H54 (cell line): Measurements from ENCODE around the gene RASSF10.
A peak's percentile ranks its signal among the peaks of the same experiment; 100 is the strongest.

Source experiments
- DNase-seq: peaks from one replicate; pipeline ENCODE4 v3.0.0; 2011; ENCODE audit warnings: low spot score, mixed read lengths; ENCODE audit not compliant: insufficient read length
- FAIRE-seq: peaks from 3 replicates; lab custom pipeline; 2011; peaks lifted over from hg19 to GRCh38; lab: Jason Lieb, UNC
- POLR2A ChIP-seq: IDR thresholded peaks from 2 replicates; pipeline ENCODE4 v1.6.1; 2011; ENCODE audit warnings: low read depth, mild to moderate bottlenecking, low read length

Gene RASSF10

DNA sequence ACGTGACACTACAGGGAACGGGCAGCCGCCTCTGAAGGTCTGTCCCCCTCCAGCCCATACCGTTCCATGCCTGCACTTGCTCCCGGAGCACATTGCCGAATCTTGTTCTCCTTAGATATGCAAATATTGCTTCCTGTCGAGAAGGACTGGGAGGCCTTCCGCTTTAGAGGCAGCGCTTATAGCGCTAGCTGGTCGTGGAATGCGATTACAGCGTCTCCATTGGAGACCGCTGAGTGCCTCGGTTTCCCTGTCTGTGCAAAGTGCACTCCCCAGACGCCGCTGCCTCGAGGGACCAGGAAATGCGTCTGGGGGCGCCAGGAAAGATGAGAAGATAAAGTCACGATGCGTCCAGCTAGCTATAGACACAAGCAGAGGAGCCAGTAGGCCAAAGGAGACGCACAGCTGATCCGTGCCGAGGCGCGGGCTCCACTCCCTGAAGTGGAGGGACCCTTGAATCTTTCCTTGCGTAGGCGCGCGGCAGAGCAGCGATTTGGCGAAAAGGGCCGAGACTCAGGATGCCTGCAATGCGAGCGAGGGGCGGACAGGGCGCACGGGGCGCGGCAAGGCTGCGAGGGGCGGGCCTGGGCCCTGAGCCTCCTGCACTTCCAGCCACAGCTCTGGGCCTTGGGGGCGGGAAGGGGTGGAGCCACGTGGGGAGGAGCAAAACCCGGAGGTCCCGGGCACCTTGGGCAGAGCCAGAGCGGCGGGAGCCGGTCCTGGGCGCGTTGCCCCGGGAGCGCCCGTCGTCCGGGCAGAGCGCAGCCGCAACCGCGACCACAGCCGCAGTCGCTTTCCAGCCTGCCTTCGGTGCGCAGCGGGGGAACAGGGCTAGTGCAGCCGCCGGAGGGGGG is at the start of gene RASSF10:
Gene RASSF10 (plus strand): TSS at position 692 of the 851 bp plus-strand sequence. CDS start 261 bp downstream, outside the sequence.
- no peak for DNase-seq
- no peak for FAIRE-seq
- no peak for TF ChIP-seq POLR2A

DNA sequence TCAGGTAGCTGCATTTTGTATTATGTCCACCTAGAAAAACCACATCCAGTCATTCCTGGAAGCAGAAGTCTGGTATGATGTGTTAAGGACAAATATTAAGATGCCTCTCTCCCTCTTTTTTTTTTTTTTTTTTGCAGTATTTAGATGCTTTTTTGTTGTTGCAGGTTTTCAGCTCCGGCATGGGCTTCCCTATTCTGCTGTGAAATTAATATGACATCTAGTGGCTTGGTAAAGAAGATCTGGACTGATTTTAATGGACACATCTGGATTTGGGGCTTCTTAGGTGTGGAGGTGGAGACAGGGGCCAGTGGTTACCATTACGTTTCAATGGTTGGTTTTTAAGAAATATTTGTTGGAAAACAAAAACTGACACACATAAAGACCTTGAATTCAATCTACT is 47.5 kb upstream of the RASSF10 start:
- no peak for FAIRE-seq
- TF ChIP-seq POLR2A, result no peak
- DNase-seq, result no peak

DNA sequence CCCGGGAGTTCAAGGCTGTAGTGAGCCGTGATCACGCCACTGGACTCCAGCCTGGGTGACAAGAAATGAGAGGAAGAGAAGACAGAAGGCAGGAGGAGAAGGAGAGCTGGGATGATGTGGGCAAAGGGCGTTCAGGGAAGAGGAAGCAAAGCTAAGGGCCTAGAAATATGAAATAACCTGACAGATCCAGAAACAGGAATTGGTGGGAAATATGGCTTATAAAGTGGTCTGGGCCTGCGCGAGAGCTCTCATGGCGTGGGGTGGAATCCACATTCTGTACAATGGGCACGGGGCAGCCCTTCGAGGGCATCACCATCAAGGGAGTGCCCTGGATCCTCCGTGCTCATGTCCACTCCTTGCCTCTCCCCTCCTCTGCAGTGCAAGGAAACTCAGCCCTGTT is 46.8 kb upstream of the RASSF10 start:
- DNase-seq (no peak), FAIRE-seq (no peak)
- no peak for TF ChIP-seq POLR2A

DNA sequence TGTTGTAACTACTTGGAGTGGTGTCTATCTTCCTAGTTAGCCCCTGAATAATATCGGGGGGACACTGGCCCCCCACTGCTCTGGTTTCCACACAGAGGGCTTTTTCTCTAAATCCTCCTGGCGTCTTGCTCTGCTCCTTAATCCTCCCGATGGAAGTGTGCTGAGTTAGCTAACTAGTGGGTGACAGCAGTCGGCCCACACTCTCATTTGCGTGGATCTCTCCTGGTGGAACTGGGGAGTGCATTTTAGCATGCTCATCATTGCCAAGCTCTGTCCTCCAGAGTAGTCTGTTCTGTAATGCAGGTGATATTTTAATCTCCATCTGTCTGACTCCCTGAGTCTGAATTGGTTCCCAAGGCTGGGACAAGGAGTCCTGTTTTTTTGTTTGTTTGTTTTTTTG is 46.1 kb upstream of the RASSF10 start:
- TF ChIP-seq POLR2A, result no peak
- DNase-seq (no peak), FAIRE-seq (no peak)

DNA sequence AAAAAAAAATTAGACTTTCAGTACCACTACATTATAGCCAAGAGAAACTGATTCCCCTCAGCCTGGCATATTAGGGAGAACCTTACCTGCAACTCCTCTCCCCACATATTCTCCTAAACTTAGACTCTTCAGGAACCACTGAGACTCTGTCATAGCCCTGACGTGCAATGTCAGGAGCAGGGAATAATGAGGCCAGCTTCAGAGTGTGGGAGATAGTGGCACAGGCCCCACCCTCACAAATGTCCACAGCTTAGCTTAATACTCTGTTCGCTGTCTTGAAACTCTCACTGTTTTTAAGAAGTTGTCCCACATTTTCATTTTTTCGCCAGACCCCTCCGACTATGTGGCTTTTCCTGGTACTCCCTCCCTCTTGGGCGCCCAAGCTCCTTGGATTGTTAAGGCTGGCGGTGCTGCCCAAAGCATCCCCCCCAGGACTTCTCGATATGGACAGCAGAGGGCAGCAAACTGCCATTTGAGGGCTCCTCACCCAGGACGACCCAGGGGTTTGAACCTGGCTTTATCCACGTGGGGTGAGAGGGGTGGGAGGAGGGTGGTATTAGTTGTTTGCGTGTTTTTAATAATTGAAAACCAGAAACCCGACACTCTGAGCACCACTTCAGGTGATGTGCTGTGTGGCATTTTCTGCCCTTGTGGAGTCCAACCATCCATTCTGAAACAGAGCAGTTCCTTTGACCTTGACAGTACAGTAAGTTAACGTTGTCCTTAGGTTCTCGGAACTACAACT is 45.2 kb upstream of the RASSF10 start:
- DNase-seq (peak; percentile 79), FAIRE-seq (no peak)
- TF ChIP-seq POLR2A, result no peak

DNA sequence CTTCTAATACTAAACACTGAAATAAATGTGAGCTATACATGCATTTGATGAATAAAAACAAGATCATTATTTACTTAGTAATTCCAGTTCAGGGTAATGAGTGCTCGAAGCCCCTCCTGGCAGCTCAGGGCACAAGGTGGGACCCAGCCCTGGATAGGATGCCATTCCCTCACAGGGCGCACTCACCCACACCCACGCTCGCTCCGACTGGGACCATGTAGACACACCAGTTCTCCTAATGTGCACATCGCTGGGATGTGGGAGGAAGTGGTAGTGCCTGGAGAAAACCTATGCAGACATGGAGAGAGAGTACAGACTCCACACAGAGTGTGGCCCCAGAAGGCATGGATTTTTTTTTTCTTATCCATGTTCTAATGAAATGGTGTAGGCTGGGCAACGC is 44.5 kb upstream of the RASSF10 start:
- no peak for DNase-seq
- no peak for TF ChIP-seq POLR2A
- FAIRE-seq, result no peak

DNA sequence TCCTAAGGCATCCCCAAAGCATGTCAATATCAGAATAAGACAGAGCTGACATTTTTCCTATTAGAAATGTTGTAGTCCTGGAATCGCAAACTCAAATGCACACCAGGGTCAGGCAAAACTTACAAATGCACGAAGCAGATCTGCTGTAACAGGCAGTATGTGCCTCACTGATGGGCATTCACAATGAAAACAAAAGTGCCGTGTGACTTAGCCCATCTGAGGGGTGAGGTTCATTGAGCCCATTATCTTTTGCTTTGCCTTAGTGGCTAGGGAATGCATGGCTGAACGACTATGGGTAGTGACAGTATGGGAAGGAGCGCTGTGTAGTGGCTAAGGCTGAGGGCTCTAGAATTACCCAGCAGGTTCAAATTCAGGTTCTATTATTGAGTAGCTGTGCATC is 43.1 kb upstream of the RASSF10 start:
- FAIRE-seq, result no peak
- no peak for TF ChIP-seq POLR2A
- DNase-seq, result no peak

DNA sequence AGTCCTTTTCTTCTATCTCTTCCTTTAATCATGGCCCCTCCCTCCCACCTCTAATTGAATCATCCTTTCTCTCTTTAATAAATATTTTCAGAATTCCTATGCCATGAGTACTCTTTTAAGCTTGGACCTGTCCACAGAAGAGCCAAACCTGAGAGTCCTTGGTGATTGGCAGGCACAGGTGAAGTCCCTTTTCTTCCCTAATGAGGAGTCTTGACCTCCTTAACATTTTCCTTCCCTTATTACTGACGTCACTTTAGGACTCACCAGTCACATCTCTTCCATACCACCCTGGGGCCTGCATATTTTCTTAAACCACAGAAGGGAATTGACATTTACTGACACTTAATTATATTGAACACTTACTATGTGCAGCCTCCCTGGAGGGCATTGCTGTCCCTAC is 41.0 kb upstream of the RASSF10 start:
- FAIRE-seq (no peak), DNase-seq (no peak)
- TF ChIP-seq POLR2A, result no peak

DNA sequence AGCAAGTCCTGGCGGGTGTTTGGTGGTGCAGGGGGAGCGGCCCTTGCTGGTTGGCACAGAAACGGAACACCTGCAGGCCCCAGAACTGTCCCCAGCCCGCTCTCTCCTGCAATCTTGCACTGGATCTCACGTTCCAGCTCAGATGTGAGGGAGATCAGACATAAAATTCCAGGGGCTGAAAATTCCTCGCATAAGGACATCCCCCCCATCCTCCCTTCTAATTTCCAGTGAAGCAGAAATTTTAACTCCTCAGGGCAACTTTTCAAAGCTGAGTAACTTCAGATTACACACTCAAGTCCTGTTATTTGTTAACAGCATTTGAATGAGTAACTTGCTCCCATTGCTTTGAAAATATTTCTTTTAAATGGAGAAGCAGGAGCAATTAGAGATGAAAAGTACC is 40.3 kb upstream of the RASSF10 start:
- DNase-seq (no peak), FAIRE-seq (no peak)
- no peak for TF ChIP-seq POLR2A

DNA sequence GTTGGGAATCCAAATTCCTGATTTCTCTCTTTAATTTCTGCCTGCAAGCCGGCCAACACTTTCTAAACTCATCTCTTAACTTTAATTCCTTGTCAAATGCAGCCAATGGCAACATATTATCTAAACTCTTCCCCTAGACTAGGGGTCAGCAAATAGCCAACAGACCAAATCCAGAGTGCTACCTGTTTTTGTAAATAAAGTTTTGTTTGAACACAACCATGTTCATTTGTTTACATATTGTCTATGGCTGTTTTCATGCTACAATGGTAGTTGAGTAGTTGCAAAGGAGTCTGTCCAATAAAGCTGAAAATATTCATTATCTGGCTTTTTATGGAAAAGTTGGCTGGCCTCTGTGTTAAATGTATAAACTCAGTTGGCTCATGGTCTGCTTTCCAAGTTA is 37.2 kb upstream of the RASSF10 start:
- no peak for DNase-seq
- no peak for TF ChIP-seq POLR2A
- FAIRE-seq, result no peak

DNA sequence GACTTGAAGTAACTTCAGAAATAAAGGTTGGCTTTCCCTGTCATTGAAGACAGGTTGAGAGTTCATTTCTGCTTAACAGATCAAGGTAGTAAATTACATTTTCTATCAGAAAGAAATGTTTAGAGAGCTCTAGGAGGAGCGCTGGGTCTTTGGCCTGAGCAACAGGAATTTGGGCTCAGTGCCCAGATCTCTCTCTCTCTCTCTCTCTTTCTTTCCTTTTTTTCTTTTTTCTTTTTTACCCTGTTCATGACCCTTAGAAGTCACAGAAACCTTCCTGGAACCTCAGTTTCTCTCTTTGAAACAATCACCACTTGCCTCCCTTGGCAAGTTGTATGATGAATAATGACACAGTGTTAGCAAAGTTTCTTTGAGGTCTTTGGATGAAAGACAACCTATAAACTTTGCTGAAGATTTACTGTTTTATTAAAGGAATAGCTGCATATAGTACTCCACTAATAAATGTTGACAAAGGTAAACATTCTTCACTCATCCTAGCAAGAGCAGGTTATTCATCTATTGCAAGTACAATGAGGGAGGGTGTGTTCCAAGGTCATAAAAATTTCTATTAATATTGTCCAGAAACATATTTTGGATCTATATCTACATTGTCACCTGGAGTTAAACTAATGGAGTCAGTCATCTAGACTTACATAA is 35.5 kb upstream of the RASSF10 start:
- DNase-seq, result no peak
- TF ChIP-seq POLR2A, result no peak
- no peak for FAIRE-seq

DNA sequence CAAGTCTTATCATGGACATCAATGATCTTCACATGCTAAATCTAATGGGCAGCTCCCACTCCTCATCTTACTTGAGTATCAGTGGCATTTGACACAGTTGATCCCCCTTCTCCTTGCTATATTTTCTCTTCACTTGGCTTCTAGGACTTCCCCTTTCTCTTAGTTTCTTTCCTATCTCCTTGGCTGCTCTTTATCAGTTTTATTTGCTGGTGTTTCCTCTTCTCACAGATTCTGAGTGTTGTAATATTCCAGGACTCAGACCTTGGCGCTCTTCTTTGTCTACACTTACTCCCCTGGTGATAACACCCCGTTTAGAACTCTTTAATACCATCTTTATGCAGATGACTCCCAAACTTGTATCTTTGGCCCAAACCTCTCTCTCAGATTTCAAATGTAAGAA is 33.9 kb upstream of the RASSF10 start:
- FAIRE-seq (no peak), DNase-seq (no peak)
- TF ChIP-seq POLR2A, result no peak

DNA sequence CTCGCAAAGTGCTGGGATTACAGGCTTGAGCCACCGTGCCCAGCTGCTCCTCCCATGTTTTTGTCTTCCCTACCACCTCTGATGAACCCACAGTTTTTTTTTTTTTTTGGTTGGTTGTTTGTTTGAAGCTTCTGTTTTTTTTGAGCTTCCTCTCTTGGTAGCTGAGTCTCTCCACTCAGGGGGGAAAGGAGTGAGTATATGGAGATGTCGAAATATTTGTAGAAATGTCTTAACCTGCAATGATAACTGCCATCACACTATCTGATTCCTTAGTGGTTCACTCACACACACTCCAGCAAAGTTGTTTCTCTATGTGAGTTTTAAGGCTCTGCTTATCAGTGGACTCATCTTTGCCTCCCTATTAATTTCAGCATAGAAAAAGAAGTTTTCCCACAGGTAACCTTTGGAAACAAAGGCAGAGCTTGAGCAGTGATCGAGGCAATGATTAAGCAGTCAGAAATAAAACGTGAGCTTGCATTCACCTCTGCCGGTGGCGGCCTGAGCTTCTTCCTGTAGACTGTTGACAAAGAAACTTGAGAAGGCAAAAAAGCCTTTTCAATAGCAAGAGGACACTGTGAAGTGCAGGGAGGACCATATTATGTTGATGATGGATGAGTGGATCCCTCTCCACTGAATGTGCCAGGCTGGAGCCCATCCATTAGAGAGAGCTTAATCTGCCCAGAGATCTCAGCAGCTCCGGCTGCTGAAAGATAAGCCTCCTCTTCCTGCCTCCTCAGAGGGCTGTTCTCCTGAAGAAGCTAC is 29.0 kb upstream of the RASSF10 start:
- DNase-seq, result no peak
- TF ChIP-seq POLR2A, result no peak
- no peak for FAIRE-seq
